Type B pancreatic cell (in vitro differentiated cells): ENCODE results near the gene PDE2A. TPM values are rescaled to one million over a fixed set of nuclear protein-coding genes. Genes with fewer than 3 reads are reported as not detected.
"Not testable (repeated sequence)": the region's sequence is repeated elsewhere in the genome, so short reads cannot be mapped to it uniquely, and the experiment has no call there.

Experiments used
- DNase-seq: peaks from one replicate; pipeline ENCODE4 v3.0.0; 2021; ENCODE audit warnings: mixed read lengths; ENCODE audit not compliant: unreplicated experiment; ENCODE audit errors: extremely low spot score
- H3K27ac Mint-ChIP-seq: 2 replicates; pipeline ENCODE4 v1.8.0; 2021; ENCODE audit warnings: mild to moderate bottlenecking, mixed read lengths
- H3K27me3 Mint-ChIP-seq: 2 replicates; pipeline ENCODE4 v1.8.0; 2021; ENCODE audit warnings: mixed read lengths
- H3K36me3 Mint-ChIP-seq: 2 replicates; pipeline ENCODE4 v1.8.0; 2021; ENCODE audit warnings: mixed read lengths
- H3K4me1 Mint-ChIP-seq: one replicate; pipeline ENCODE4 v1.8.0; 2021; ENCODE audit warnings: mixed read lengths; ENCODE audit not compliant: unreplicated experiment
- H3K4me3 Mint-ChIP-seq: 2 replicates; pipeline ENCODE4 v1.8.0; 2021; ENCODE audit warnings: mild to moderate bottlenecking, mixed read lengths
- H3K9me3 Mint-ChIP-seq: 2 replicates; pipeline ENCODE4 v1.8.0; 2021; ENCODE audit warnings: mixed read lengths
- total RNA-seq: library from RNA; stranded (reverse); gene quantifications from 2 replicates; pipeline ENCODE4 v1.2.1, GENCODE V29; 2021; ENCODE audit warnings: low replicate concordance
- TF ChIP-seq, protein P1 (sequence below): fragments of 200-600 bp; sonication (generic); conservative IDR thresholded peaks from 2 replicates; pipeline ENCODE4 v1.5.0; 2021; ENCODE audit warnings: antibody characterized with exemption, mild to moderate bottlenecking

The PDE2A gene
- total RNA-seq, 1 donor from 2014 or later, result 2.8 TPM

DNA sequence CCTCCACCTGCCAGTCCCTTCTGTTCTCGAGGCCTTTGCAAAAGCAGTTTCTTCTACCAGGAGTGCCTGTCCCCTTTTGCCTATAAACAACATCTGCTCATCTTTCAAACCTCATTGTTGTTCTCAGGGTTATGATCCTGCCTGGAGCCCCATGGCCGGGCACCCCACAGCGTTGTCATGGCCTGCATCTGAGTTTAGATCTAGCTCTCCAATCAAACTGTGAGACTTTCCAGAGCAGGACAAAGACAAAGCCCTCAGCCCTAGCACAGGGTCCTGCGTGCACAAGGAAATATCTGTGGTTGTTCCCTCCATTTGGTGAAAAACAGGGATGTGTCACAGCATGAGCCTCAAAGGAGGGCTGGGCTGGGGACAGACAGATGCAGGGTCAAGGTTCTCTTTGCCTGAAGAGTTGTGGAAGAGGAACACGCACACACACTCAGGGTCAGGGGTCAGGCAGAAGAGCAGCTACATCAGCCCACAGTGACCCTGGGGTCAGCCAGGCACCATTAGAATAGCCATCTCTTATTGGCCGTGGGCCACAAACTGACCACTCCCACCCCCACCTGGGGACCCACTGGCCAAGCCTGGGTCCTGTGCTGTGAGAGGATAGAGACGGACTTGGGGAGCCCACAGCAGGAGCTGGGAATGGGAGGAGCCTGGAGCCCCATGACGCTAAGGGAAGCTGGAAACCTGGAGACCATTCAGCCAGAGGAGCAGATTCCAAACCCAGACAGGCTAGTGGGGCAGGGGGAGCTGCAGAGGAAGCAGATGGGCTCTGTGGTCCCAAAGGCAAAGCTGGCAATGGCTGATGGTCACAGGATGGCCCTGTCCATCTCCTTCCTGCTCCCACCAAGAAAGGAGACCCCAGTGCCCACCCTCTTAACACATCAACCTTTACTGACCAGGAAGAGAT, 99.4 kb downstream of the PDE2A start:
- Mint-ChIP-seq H3K36me3 (no peaks in the 10 kb centered on the region), H3K9me3 (no peaks in the 10 kb centered on the region), H3K27me3 (peaks cover 12% of the 10 kb centered on the region), H3K4me3 (no peak overlapping the region), H3K27ac (no peak overlapping the region), H3K4me1 (peaks cover 18% of the 10 kb centered on the region)
- TF ChIP-seq, protein P1, sequence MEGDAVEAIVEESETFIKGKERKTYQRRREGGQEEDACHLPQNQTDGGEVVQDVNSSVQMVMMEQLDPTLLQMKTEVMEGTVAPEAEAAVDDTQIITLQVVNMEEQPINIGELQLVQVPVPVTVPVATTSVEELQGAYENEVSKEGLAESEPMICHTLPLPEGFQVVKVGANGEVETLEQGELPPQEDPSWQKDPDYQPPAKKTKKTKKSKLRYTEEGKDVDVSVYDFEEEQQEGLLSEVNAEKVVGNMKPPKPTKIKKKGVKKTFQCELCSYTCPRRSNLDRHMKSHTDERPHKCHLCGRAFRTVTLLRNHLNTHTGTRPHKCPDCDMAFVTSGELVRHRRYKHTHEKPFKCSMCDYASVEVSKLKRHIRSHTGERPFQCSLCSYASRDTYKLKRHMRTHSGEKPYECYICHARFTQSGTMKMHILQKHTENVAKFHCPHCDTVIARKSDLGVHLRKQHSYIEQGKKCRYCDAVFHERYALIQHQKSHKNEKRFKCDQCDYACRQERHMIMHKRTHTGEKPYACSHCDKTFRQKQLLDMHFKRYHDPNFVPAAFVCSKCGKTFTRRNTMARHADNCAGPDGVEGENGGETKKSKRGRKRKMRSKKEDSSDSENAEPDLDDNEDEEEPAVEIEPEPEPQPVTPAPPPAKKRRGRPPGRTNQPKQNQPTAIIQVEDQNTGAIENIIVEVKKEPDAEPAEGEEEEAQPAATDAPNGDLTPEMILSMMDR, result no peak
- DNase-seq, result no peak

GRCh38 chr11:72573855-72574445, 100.3 kb downstream of the PDE2A start:
- Mint-ChIP-seq H3K27me3 (peaks cover 13% of the 10 kb centered on the region), H3K4me1 (peaks cover 19% of the 10 kb centered on the region), H3K4me3 (no peak overlapping the region), H3K36me3 (no peaks in the 10 kb centered on the region), H3K9me3 (no peaks in the 10 kb centered on the region), H3K27ac (peak overlapping the region; percentile 58)
- TF ChIP-seq, protein P1, result no peak
- no peak for DNase-seq

DNA sequence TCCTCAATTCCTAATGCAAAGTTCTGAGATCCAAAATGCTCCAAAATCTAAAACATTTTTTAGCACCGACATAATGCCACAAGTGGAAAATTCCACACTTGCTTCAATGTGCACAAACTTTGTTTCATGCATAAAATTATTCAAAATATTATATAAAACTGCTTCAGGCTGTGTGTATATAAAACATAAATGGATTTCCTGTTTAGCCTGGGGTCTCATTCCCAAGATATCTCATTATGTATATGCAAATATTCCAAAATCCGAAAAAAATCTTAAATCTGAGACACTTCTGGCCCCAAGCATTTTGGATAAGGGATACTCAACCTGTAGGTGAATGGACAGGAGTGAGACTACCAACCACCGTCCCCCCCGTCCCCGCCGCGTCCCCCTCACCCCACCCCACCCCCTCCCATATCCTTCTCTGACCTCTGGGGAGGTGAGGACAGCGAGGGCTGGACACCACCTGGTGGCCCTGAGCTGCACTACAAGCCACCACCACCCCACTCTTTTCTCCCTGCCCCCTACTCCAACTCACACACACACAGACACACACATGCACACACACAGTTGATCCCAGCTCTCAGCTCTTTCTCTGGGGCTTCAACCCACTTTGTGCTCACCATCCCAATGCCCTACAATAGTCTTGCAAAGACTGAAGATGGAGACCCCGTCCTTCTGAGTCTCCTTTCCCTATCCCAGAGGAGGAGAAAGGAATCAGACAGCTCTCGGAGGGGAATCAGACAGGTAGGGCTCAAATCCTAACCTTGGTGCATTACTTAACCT, 101.0 kb downstream of the PDE2A start:
- Mint-ChIP-seq H3K36me3 (no peaks in the 10 kb centered on the region), H3K27me3 (peaks cover 13% of the 10 kb centered on the region), H3K9me3 (no peaks in the 10 kb centered on the region), H3K27ac (peak overlapping the region; percentile 58), H3K4me1 (peaks cover 19% of the 10 kb centered on the region), H3K4me3 (no peak overlapping the region)
- no peak for DNase-seq
- TF ChIP-seq, protein P1, result peak; percentile 72

- DNase-seq, H3K36me3 Mint-ChIP-seq, H3K9me3 Mint-ChIP-seq, H3K4me3 Mint-ChIP-seq, H3K27ac Mint-ChIP-seq: not testable (repeated sequence)
- H3K4me1 Mint-ChIP-seq, result peaks cover 19% of the 10 kb centered on the region
- H3K27me3 Mint-ChIP-seq, result peaks cover 13% of the 10 kb centered on the region
These were observed 101.7 kb downstream of the PDE2A start for GRCh38 chr11:72572540-72572939.

DNA sequence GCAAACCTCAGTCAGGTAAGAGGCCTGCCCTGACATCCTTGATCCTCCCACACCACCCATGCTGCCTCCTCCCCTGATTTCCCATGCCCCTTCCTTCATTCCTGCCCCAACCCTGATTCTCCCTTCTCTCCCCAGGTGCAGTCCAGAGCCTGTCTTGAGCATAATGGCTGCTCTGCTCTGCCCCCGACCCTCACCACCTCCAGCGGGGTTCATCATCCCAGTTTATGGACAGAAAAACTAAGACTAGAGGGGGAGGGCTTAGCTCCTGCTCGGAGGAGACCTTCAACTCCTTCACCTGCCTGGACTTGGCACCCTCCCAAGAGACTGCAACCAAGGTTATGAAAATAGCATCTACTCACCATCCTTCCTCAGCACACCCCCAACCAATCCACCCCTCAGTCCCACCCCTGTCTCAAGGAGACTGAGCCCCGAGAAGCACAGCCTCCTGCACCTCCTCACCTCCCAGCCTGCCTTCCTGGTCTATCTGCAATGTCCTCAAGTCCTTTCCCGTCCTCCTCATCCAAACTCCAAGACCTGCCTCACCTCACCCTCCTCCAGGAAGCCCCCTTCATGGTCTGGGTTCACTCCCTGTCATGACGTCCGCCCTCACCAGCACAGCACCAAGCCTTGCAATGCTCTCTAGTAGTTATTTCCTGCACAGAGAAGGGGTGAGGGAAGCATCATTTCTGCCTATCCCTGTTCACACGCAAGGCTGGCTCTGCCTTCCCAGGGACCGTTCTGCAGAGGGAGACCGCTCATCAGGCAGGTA, 103.1 kb downstream of the PDE2A start:
- H3K4me3 Mint-ChIP-seq, result peak overlapping the region; percentile 20

More for the DNA sequence above, 103.1 kb downstream of the PDE2A start:
- H3K27ac Mint-ChIP-seq, result peak overlapping the region; percentile 97
- no peaks in the 10 kb centered on the region for H3K36me3 Mint-ChIP-seq
- no peak for DNase-seq
- H3K27me3 Mint-ChIP-seq, result peaks cover 13% of the 10 kb centered on the region
- TF ChIP-seq, protein P1, result no peak
- H3K4me1 Mint-ChIP-seq, result peaks cover 19% of the 10 kb centered on the region
- H3K9me3 Mint-ChIP-seq, result no peaks in the 10 kb centered on the region
